Dermis microvascular lymphatic vessel endothelial cell (primary cell): Measurements from ENCODE around the gene CMAS. TPM values are rescaled to one million over a fixed set of nuclear protein-coding genes. Genes with fewer than 3 reads are reported as not detected.
"Not testable (repeated sequence)": the region's sequence is repeated elsewhere in the genome, so short reads cannot be mapped to it uniquely, and the experiment has no call there.

Experiments
- DNase-seq, 2 donors: peaks; one replicate each; pipeline versions ENCODE4 v3.0.0 to v3.0.0-alpha.2; 2010; ENCODE audit warnings: low read depth in 2 of 2
- total RNA-seq: library from RNA; depleted of rRNA; stranded (reverse); fragments of >200 nt; gene quantifications from 2 replicates; pipeline ENCODE4 v1.2.1, GENCODE V29; 2014

CMAS gene
- total RNA-seq, 1 donor from 2014 or later, result 20.5 TPM

DNA sequence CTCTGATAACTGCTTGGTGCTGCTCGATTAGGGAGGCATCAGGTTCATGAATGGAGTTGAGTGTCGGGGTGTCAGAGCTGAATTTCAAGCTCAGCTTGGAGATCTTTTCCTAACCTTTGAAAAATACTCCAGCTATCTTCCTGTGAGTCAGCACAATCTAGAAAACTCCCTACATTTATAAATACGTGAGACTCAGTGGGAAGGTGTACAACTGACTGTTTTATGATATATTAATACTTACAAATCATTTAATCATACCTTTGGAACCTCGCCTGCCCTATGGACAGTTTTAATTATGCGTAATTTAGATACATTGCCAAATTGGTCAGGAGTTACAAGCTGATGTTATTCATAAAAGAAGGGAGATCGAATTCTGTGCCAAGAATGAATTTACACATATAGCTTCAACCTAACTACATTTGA, 961 bp downstream of the CMAS start:
- DNase-seq, result peak in 1 of 2 donors; percentile 29

DNA sequence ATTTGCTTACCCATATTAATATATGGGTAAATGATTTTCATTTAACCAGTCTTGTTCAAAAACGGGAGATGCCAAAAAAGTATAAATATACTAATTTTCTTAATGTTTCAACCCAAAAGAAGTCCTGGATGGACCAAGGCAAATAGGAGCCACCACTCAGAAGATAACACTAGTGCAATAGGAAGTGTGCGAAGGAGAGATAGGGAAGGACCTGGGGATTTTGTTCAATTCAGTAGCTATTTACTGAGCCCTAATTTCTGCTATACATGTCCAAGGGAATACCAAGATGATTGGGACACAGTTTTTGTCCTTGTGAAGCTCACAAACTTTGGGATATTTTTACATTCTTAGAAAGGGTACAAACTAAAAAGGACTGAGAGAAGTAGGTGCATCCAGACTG, 1.5 kb downstream of the CMAS start:
- no peak for DNase-seq

- no peak for DNase-seq
These were observed 2.5 kb downstream of the CMAS start for GRCh38 chr12:22048351-22049041.

GRCh38 chr12:22050078-22050477, 4.1 kb downstream of the CMAS start:
- DNase-seq, result no peak

- no peak for DNase-seq
These were observed 5.2 kb downstream of the CMAS start for GRCh38 chr12:22051114-22051698.

DNA sequence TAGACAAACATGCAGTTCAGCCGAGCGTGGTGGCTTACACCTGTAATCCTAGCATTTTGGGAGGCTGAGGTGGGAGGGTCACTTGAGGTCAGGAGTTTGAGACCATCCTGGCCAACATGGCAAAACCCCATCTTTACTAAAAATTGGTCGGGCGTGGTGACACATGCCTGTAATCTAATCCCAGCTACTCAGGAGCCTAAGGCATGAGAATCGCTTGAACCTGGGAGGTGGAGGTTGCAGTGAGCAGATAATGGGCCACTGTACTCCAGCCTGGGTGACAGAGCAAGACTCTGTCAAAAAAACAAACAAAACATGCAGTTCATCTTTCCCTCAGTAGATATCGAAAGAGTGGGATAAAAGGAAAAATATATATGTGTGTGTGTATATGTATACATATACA, 7.0 kb downstream of the CMAS start:
- not testable (repeated sequence) for DNase-seq

- no peak for DNase-seq
These were observed 8.1 kb downstream of the CMAS start for GRCh38 chr12:22054155-22054554.

GRCh38 chr12:22056607-22057006, 10.6 kb downstream of the CMAS start:
- DNase-seq, result no peak

DNA sequence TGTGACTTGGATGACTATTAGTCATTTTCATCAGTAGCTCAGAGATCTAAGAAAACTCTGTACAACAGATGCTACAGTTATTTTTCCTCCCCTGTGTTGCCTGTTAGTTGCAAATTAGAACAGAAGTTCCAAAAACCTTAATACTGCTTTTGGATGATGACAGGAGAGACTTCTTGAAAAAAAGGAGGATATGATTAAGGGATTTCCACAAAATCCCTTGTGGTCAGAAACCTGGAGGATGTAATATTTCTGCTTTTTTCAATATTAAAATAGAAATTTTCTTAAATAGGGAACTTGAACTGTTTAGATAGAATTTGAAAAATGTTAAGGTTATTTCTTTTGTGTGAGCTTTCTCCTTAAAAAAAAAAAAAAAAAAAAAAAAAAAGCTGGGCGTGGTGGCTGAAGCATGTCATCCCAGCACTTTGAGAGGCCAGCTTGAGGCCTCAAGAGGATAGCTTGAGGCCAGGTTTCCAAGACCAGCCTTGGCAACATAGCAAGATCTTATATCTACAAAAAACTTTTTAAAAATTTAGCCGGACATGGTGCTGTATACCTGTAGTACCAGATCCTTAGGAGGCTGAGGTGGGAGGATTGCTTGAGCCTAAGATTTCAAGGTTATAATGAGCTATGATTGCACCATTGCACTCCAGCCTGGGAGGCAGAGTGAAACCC, 14.1 kb downstream of the CMAS start:
- no peak for DNase-seq

DNA sequence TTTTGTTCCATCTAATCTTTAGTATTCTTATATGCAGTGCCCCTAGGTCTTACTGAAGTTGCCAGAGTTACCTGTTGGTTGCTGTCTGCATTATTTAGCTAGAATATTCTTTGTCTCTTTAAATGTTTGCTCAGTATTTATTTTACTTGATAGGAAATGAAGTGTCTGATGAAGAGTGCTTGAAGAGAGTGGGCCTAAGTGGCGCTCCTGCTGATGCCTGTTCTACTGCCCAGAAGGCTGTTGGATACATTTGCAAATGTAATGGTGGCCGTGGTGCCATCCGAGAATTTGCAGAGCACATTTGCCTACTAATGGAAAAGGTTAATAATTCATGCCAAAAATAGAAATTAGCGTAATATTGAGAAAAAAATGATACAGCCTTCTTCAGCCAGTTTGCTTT, 18.9 kb downstream of the CMAS start:
- DNase-seq, result no peak

- no peak for DNase-seq
These were observed 20.3 kb downstream of the CMAS start for GRCh38 chr12:22066310-22066709.

- DNase-seq, result no peak
These were observed 23.8 kb downstream of the CMAS start for GRCh38 chr12:22069851-22070250.

DNA sequence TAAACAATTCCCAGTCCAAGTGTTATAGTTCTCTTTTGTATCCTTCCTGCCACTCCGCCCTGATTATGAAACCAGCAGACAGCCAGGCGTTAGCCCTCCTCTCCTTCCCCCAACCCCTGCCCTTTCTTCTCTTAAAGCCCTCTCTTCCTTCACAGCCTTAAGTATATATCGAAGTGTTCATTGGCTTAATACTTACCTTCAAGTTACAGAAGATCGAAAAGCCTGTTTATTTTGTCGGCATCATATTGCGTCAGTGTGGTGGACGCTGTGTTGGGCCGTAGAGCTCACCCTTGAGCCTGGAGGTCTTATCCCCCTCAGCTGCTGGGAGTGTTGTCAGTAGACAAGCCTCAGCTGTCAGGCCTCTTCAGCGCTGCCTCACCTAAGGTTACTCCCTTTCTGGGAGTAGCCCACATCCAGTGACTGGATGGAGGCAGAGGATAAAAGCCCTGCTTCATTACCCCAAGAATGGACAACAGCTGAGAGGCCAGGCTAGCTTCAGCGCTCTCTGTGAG, 36.2 kb downstream of the CMAS start:
- no peak for DNase-seq

GRCh38 chr12:22083167-22083566, 37.1 kb downstream of the CMAS start:
- DNase-seq, result peak; percentile 23 to 41

DNA sequence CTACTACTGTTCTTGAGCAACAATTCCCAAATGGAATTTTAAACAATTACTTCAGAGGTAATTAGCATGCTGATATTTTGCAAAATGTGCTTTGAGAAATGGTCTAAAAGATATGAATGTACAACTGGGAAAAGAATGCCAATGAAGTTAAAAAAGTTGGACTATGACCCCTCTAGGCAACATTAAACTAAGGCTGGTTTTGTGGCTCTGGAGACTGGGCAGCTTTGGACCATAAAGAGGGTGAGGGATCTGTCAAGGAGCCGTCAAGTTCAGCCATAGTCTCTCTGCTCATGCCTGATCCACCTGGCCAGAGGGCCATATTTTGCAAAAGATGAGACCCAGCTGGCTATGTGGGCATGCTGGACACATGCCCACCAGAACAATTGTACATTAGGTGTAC, 38.8 kb downstream of the CMAS start:
- no peak for DNase-seq

- DNase-seq, result no peak
These were observed 42.9 kb downstream of the CMAS start for GRCh38 chr12:22088886-22089285.

GRCh38 chr12:22089486-22089885, 43.5 kb downstream of the CMAS start:
- DNase-seq, result no peak

- DNase-seq, result not testable (repeated sequence)
These were observed 53.0 kb downstream of the CMAS start for GRCh38 chr12:22099062-22099461.

- peak; percentile 30 to 62 for DNase-seq
These were observed 55.1 kb downstream of the CMAS start for GRCh38 chr12:22100958-22101748.

DNA sequence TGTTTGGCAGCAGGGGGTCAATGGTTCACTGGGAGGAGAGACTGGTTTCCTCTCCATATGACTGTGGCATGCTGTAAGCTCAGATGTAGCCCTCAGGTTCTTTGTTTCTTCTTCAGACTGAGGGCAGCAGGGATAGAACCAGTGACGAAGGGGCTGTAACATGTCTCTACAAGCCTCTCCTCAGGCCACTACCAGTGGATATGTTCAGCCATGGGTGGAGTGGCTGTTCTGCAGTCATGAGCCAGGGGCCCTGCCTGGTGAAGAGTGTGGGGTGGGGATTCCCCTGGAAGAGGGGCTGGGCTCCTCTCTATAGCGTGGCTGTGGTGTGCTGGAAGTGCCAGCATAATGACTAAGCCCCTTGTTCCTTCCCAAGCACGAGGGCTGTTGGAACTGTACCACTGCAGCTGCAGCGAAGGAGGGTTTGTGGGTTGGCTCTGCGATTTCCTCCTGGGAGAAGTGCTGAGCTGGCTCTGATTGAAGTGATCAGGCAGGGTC, 55.8 kb downstream of the CMAS start:
- peak in 1 of 2 donors; percentile 63 for DNase-seq

DNA sequence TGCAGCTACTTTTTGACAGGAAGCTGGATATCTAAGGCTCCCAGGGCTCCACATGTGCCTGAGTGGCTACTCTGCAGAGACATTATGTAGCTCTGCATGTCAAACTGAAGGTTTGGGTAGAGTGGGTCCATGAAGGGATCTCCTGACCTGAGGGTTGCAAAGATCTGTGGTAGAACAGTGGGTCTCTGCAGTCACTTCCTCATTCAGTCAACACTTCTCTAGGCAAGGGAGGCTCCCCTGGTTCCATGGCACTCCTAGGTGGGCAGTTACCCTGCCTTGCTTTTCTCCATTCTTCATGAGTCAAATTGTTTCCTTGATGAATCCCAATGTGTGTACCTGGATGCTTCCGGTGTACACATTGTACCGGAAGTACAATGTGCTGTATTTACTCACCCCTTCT, 57.4 kb downstream of the CMAS start:
- DNase-seq, result no peak

GRCh38 chr12:22105542-22105941, 59.5 kb downstream of the CMAS start:
- DNase-seq, result no peak
